Stimulated activated CD4-positive, alpha-beta T cell treated with anti-CD3 and anti-CD28 coated beads, TNF-alpha, amount 100 ng/mL, for 48 hours (primary cell): ENCODE data around the gene NLK.

Experiments used
- DNase-seq, 3 donors: peaks; one replicate each; pipeline ENCODE4 v3.0.0-alpha.2; 2020; ENCODE audit warnings: low read depth in 3 of 3

Gene NLK

DNA sequence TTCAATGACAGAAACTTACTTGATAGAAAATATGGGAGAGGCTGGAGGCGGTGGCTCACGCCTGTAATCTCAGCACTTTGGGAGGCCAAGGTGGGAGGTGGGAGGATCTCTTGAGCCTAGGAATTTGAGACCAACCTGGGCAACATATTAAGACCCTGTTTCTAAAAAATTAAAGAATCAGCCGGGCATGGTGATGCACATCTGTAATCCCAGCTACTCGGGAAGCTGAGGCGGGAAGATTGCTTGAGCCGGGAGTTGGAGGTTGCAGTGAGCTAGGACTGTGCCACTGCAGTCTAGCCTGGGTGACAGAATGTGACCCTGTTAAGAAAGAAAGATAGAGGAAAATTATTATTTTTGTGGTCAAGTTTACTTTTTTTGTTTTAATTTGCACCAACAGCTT is 2.1 kb upstream of the NLK start:
- no peak for DNase-seq

- peak; percentile 99 for DNase-seq
Measured at GRCh38 chr17:28041068-28041843, 1.2 kb upstream of the NLK start.

DNA sequence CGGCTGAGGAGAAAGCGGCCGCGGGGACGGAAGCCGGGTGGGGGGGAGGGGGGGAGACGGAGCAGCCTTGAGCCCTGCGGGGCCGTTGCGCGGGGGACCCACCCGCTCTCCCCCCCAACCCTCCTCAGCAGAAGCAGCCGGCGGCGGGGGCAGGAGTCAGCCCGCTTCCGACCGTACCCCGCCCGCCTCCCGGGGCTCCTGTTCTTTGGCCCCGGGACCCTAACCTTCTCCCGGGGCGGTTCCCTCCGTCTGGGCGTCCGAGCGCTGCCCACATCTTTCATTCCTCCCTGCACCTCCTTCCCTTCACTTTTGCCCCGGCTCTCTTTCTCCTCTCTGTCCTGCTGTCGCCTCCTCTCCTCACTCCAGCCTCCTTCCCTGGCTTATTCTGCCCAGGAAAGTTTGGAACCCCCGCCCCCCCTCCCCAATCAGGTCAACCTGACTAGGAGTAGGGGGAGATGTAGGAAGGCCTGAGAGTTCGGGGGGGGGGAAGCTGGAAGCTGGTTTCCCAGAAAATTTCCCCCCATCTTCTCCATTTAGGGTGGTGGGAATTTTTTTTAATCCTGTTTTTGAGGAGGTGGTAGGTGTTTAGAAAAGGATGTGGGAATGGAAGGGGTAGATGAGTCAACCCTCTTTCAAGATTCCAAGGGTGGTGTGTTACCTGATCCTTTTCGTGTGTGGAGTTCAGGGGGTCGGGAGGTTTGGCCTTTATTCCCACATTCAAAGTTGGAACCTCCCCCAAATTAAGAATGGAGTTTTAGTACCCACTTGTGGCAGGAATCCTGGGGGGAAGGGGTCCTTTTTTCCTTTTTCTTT is 427 bp upstream of the NLK start:
- DNase-seq, result no peak

GRCh38 chr17:28042721-28043291 is 329 bp downstream of the NLK start:
- DNase-seq, result no peak

DNA sequence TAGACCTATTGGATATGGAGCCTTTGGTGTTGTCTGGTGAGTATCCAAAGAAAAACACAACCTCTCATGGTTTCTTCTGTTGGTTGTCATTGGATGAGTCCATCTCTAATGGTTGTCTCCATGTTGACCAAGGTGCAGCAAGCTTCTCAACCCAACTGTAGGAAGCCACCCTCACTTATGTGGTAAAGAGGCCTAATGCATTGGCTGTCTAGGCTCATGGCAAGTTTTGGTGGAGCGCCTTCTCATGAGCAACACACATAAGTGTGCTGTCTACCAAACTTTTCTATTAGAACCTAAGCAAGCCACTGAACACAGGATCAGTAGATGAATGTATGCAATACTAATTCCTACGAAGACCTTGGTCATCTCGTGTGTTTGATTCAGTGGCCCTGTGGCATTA is 819 bp downstream of the NLK start:
- no peak for DNase-seq

GRCh38 chr17:28043741-28044140 is 1.3 kb downstream of the NLK start:
- DNase-seq, result no peak

GRCh38 chr17:28045304-28045703 is 2.8 kb downstream of the NLK start:
- DNase-seq, result no peak

GRCh38 chr17:28046034-28046825 is 3.8 kb downstream of the NLK start:
- DNase-seq, result no peak

DNA sequence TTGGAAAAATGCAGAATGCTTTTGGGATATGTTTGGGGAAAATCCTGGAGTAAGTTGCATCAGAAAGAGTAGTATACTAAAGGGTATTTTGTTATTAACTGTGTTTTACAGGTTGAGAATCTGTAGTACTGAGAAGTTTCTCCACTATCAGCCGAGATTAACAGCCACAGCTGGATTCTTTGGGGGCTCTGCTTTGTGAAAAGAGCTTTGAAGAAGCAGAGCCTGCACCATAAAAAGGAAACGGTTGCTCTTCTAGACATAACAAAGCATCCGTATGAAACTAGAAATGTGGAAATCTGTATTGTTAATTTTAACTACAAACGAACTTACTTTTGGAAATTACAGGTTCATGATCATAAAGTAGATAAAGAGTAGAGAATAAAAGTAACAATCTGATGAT is 5.3 kb downstream of the NLK start:
- no peak for DNase-seq

GRCh38 chr17:28049071-28049470 is 6.6 kb downstream of the NLK start:
- DNase-seq, result no peak

GRCh38 chr17:28053044-28053670 is 10.7 kb downstream of the NLK start:
- no peak for DNase-seq

- DNase-seq, result no peak
Measured at GRCh38 chr17:28053725-28054124, 11.2 kb downstream of the NLK start.

- DNase-seq, result no peak
Measured at GRCh38 chr17:28055546-28056275, 13.2 kb downstream of the NLK start.

GRCh38 chr17:28056276-28056620 is 13.8 kb downstream of the NLK start:
- DNase-seq, result no peak

DNA sequence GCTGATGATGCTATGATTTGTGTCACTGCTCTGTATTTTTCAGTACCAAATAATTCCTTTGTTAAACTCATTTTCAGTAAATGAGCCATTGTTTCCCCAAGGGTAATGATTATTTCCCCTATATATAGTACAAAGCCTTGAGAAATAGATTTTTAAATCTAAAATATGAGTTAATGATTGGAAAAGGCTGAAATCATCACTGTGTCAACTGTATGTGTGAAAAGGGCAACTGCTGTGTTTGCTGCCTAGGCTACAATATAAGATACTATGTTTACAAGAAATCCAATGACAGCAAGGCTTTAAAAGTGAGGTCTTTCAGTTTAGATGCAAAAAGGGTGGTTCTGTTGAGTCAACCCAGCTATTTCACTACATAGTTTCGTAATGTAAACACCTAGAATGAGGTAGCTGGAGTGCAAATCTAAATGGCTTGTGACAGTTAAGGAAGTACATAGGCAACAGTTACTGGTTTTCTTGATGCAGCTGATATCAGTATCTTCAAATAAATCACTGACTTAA is 15.3 kb downstream of the NLK start:
- DNase-seq, result no peak

GRCh38 chr17:28059675-28060074 is 17.2 kb downstream of the NLK start:
- no peak for DNase-seq

DNA sequence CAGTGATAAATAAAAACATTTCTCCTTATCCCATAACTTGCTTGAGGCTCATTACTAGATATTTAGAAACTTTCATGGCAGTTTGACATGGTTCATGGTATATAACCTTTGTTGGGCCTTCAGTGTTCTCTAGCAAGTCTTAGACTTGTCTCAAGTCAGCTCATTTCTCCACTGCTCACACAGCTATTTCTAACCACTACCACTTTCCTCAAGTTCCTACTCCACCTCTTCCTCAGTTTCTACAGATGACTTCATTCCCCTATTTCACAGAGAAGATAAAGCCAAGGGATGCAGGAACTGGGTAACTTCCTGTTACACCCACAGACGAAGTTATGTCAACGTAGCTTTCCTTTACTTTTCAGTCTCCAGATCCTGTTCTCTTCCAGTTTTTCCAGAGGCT is 23.2 kb downstream of the NLK start:
- no peak for DNase-seq

DNA sequence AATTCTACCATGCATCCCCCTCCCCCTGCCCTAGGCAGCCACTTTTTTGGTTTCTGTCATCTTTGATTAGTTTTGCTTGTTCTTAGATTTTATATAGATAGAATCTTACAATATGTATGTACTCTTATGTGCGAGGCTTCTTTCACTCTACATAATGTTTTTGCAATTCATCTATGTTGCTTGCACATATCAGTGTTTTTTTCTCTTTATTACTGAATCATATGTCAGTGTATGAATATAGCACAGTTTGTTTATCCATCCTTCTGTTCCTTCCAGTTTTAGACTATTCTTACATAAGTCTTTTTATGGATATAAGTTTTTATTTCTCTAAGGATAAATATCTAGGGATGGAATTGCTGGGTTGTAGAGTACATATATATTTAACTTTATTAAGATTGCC is 26.6 kb downstream of the NLK start:
- DNase-seq, result no peak

DNA sequence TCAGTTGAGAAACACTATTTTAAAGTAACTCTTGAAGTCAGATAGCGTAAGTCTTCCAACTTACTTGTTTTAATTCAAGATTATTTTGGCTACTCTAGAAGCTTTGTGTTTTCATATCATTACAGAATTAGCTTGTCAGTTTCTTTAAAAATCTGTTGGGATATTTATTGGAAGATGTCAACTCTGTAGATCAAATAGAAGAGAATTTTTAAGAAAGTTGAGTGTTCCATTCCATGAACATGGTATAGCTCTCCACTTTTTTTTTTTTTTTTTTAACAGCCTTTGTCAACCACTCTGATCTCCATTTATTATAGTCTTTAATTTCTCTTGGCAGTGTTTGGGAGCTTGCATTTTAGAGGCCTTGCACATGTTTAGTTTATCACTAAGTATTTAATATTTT is 28.7 kb downstream of the NLK start:
- DNase-seq, result no peak

DNA sequence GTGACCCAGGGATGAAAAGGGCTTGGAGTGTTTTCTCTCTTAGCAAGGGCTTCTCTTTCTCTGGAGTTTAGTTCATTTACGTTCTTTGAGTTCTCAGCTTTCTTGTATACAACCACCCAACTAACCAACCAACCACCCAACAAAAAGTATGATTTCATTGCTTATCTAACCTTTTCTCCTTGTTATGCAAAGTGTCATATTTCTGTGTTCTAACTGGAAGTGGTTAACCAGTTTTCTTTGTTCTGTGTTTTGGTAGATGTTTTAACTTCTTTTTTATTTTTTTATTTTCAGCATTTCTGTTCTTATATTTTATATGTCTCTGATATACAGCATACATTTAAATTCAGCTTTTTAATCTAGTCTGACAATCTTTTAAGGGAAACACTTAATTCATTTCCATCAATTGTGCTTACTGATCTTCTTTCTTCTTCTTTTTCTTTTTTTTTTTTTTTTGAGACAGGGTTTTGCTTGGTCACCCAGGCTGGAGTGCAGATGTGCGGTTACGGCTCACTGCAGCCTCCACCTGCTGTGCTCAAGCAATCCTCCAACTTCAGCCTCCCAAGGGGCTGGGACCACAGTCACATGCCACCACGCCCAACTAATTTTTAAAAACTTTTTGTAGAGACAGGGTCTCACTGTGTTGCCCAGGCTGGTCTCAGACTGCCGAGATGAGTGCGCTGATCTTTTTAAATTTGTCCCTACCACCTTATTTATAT is 29.6 kb downstream of the NLK start:
- no peak for DNase-seq
